SK-N-SH treated with all-trans-retinoic acid at 6 μM for 48 hours (cell line): Measurements from ENCODE around the gene FGGY.
A peak's percentile ranks its signal among the peaks of the same experiment; 100 is the strongest.
"Not testable (repeated sequence)": the region's sequence is repeated elsewhere in the genome, so short reads cannot be mapped to it uniquely, and the experiment has no call there.

Source experiments
- ATAC-seq: fragments of 200-7000 bp; cut with Tn5 transposase; 3 replicates; pipeline ENCODE4 v1.9.1; 2020; ENCODE audit warnings: mild to moderate bottlenecking, moderate library complexity
- ARNTL ChIP-seq: fragments of 450-650 bp; formaldehyde crosslinking; IDR thresholded peaks from 2 replicates; pipeline ENCODE4 v1.5.0; 2020; ENCODE audit warnings: low read depth, mild to moderate bottlenecking, moderate library complexity, borderline replicate concordance
- BACH2 ChIP-seq: fragments of 250-450 bp; sonication (Bioruptor Pico); IDR thresholded peaks from 2 replicates; pipeline ENCODE4 v1.9.0; 2021; ENCODE audit warnings: mild to moderate bottlenecking, borderline replicate concordance
- CSDC2 ChIP-seq: fragments of 250-450 bp; sonication (Bioruptor Pico); IDR thresholded peaks from 2 replicates; pipeline ENCODE4 v1.5.0; 2020; ENCODE audit warnings: mild to moderate bottlenecking, moderate library complexity
- GLIS3 ChIP-seq: fragments of 250-450 bp; sonication (Bioruptor Pico); IDR thresholded peaks from 2 replicates; pipeline ENCODE4 v1.5.0; 2020; ENCODE audit warnings: mild to moderate bottlenecking, moderate library complexity
- ISL1 ChIP-seq: fragments of 250-450 bp; sonication (Bioruptor Pico); IDR thresholded peaks from 2 replicates; pipeline ENCODE4 v2.1.2; 2022; ENCODE audit warnings: mild to moderate bottlenecking, moderate library complexity
- OSR1 ChIP-seq: fragments of 250-450 bp; sonication (Bioruptor Pico); IDR thresholded peaks from 2 replicates; pipeline ENCODE4 v1.8.0; 2022; ENCODE audit warnings: moderate library complexity, mild to moderate bottlenecking, inconsistent platforms
- POU6F1 ChIP-seq: fragments of 250-450 bp; sonication (Bioruptor Pico); IDR thresholded peaks from 2 replicates; pipeline ENCODE4 v1.8.0; 2021; ENCODE audit warnings: low read depth, mild to moderate bottlenecking, moderate library complexity, borderline replicate concordance
- PPARA ChIP-seq: fragments of 250-450 bp; sonication (Bioruptor Pico); IDR thresholded peaks from 2 replicates; pipeline ENCODE4 v1.5.0; 2020; ENCODE audit warnings: mild to moderate bottlenecking, borderline replicate concordance
- RARB ChIP-seq: fragments of 250-450 bp; sonication (Bioruptor Pico); IDR thresholded peaks from 2 replicates; pipeline ENCODE4 v1.8.0; 2021; ENCODE audit warnings: mild to moderate bottlenecking, moderate library complexity
- TCF4 ChIP-seq: fragments of 250-450 bp; sonication (Bioruptor Pico); IDR thresholded peaks from 2 replicates; pipeline ENCODE4 v1.8.0; 2021; ENCODE audit warnings: mild to moderate bottlenecking, moderate library complexity, borderline replicate concordance
- TOX ChIP-seq: fragments of 250-450 bp; sonication (Bioruptor Pico); IDR thresholded peaks from 2 replicates; pipeline ENCODE4 v1.8.0; 2021; ENCODE audit warnings: mild to moderate bottlenecking, moderate library complexity, borderline replicate concordance
- TSHZ2 ChIP-seq: fragments of 250-450 bp; sonication (Bioruptor Pico); IDR thresholded peaks from 2 replicates; pipeline ENCODE4 v1.5.0; 2020; ENCODE audit warnings: mild to moderate bottlenecking, moderate library complexity
- ZC3H10 ChIP-seq: fragments of 250-450 bp; sonication (Bioruptor Pico); IDR thresholded peaks from 2 replicates; pipeline ENCODE4 v1.5.1; 2021; ENCODE audit warnings: mild to moderate bottlenecking, moderate library complexity
- ZFP3 ChIP-seq: fragments of 250-450 bp; sonication (Bioruptor Pico); IDR thresholded peaks from 2 replicates; pipeline ENCODE4 v1.5.0; 2020; ENCODE audit warnings: mild to moderate bottlenecking, moderate library complexity
- ZFP30 ChIP-seq: fragments of 450-650 bp; formaldehyde crosslinking; IDR thresholded peaks from 2 replicates; pipeline ENCODE4 v1.5.0; 2022; ENCODE audit warnings: mild to moderate bottlenecking, moderate library complexity
- ZNF565 ChIP-seq: fragments of 450-650 bp; formaldehyde crosslinking; conservative IDR thresholded peaks from 2 replicates; pipeline ENCODE4 v1.5.0; 2020; ENCODE audit warnings: low read depth, mild to moderate bottlenecking, moderate library complexity
- ZNF70 ChIP-seq: fragments of 450-650 bp; formaldehyde crosslinking; IDR thresholded peaks from 2 replicates; pipeline ENCODE4 v1.5.0; 2020; ENCODE audit warnings: mild to moderate bottlenecking, moderate library complexity
- ZNF8 ChIP-seq: fragments of 450-650 bp; formaldehyde crosslinking; IDR thresholded peaks from 2 replicates; pipeline ENCODE4 v1.5.0; 2020; ENCODE audit warnings: mild to moderate bottlenecking, moderate library complexity
- TF ChIP-seq, protein P1 (sequence below): fragments of 250-450 bp; sonication (Bioruptor Pico); IDR thresholded peaks from 2 replicates; pipeline ENCODE4 v1.5.1; 2020; ENCODE audit warnings: low read depth, mild to moderate bottlenecking, moderate library complexity
- TF ChIP-seq, protein P2 (sequence below): fragments of 250-450 bp; sonication (Bioruptor Pico); IDR thresholded peaks from 2 replicates; pipeline ENCODE4 v1.5.1; 2021; ENCODE audit warnings: mild to moderate bottlenecking, moderate library complexity

The FGGY gene

GRCh38 chr1:59705466-59706302 is 408.8 kb downstream of the FGGY start:
- ATAC-seq: no peak

DNA sequence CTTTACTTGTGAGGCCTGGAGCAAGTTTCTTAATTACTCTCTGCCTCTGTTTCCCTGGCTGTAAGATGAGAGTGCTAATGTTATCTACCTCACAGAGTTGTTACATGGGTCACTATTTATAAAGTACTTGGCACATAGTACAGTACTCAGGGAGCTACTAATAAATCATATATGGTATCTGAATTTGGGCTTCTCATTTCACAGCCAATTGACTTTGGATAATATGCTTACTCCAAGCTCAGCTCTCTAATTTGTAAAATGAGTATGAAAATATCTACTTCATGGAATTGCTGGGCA is 409.4 kb downstream of the FGGY start:
- no peak for ATAC-seq
- TF ChIP-seq ISL1 (CRISPR knock-in tag) (no peak), RARB (CRISPR knock-in tag) (no peak)
- TF ChIP-seq, protein P1, sequence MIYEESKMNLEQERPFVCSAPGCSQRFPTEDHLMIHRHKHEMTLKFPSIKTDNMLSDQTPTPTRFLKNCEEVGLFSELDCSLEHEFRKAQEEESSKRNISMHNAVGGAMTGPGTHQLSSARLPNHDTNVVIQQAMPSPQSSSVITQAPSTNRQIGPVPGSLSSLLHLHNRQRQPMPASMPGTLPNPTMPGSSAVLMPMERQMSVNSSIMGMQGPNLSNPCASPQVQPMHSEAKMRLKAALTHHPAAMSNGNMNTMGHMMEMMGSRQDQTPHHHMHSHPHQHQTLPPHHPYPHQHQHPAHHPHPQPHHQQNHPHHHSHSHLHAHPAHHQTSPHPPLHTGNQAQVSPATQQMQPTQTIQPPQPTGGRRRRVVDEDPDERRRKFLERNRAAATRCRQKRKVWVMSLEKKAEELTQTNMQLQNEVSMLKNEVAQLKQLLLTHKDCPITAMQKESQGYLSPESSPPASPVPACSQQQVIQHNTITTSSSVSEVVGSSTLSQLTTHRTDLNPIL (CRISPR knock-in tag): no peak
- TF ChIP-seq, all 23 proteins: peak for 0

More at GRCh38 chr1:59705466-59706302, 408.8 kb downstream of the FGGY start:
- no peak for TF ChIP-seq PPARA (CRISPR knock-in tag)
- no peak for TF ChIP-seq ZFP30 (CRISPR knock-in tag)
- TF ChIP-seq, protein P2, sequence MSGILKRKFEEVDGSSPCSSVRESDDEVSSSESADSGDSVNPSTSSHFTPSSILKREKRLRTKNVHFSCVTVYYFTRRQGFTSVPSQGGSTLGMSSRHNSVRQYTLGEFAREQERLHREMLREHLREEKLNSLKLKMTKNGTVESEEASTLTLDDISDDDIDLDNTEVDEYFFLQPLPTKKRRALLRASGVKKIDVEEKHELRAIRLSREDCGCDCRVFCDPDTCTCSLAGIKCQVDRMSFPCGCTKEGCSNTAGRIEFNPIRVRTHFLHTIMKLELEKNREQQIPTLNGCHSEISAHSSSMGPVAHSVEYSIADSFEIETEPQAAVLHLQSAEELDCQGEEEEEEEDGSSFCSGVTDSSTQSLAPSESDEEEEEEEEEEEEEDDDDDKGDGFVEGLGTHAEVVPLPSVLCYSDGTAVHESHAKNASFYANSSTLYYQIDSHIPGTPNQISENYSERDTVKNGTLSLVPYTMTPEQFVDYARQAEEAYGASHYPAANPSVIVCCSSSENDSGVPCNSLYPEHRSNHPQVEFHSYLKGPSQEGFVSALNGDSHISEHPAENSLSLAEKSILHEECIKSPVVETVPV (CRISPR knock-in tag): no peak
- TF ChIP-seq OSR1 (CRISPR knock-in tag): no peak
- no peak for TF ChIP-seq ZFP3 (CRISPR knock-in tag)
- TF ChIP-seq ZC3H10 (CRISPR knock-in tag): no peak
- TF ChIP-seq POU6F1 (CRISPR knock-in tag): no peak
- TF ChIP-seq GLIS3 (CRISPR knock-in tag): no peak

GRCh38 chr1:59707178-59707791 is 410.4 kb downstream of the FGGY start:
- ATAC-seq: peak; percentile 95
- TF ChIP-seq OSR1 (CRISPR knock-in tag) (no peak), PPARA (CRISPR knock-in tag) (no peak), TOX (CRISPR knock-in tag) (no peak), ISL1 (CRISPR knock-in tag) (peak; percentile 40)

- TF ChIP-seq ZNF565: no peak
- TF ChIP-seq CSDC2 (CRISPR knock-in tag): no peak
- TF ChIP-seq TCF4 (CRISPR knock-in tag): no peak
- no peak for TF ChIP-seq ISL1 (CRISPR knock-in tag)
- TF ChIP-seq TOX (CRISPR knock-in tag): no peak
- TF ChIP-seq, protein P2 (CRISPR knock-in tag): no peak
- TF ChIP-seq ZNF8 (CRISPR knock-in tag): no peak
- no peak for TF ChIP-seq BACH2
- TF ChIP-seq, all 23 proteins: peak for 0
- ATAC-seq: no peak
Measured at GRCh38 chr1:59709333-59709732, 412.4 kb downstream of the FGGY start.

- ATAC-seq: not testable (repeated sequence)
Measured at GRCh38 chr1:59710920-59711319, 414.0 kb downstream of the FGGY start.

DNA sequence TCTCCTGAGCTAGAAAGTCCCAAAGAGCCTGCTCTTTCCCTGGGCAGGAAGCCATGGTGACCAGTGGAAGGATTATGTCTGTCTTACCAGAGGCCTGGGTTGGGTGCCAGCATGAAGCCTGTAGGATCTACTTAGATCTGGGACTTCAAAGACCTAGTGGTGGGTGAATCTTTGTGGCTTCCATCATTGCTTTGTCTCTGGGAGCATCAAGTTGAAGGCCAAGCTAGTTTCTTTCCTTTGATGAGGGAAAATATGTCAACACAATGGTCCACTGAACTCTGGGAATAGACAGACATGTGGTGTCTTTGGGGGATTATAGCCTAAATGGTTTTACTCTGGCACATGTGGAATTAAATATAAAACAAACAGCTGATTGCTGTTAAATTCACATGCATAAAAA is 417.3 kb downstream of the FGGY start:
- ATAC-seq: no peak
- TF ChIP-seq ZC3H10 (CRISPR knock-in tag) (no peak), TCF4 (CRISPR knock-in tag) (no peak), OSR1 (CRISPR knock-in tag) (no peak), TOX (CRISPR knock-in tag) (no peak), ZNF70 (CRISPR knock-in tag) (no peak), BACH2 (no peak), TSHZ2 (no peak), ARNTL (CRISPR knock-in tag) (no peak)
- TF ChIP-seq, protein P1 (CRISPR knock-in tag): no peak
